ENCODE results near the gene KMO.

DNA sequence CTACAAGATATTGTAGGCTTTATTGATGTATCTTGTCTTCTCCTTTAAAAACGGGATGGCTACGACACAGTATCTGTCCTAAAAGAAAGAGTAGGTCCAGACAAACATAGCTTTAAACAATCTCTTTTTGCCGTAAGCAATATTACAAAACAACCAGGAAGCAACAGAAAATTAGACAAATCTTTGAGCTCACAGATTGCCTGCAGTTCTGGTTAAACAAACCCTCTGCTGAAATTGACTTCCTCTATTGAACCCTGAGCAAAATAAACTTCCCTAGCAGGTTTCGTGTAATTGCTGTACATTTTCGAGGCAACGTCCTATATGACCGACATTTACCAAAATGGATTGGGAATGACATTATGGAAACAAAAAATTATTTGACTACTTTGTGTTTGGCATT is 57.3 kb downstream of the KMO start:
- TF ChIP-seq NCOR1 (IDR thresholded peaks at IDR 0.05; ENCODE audit: borderline replicate concordance, low read length) (no peak), ZNF556 (CRISPR knock-in tag; IDR thresholded peaks at IDR 0.05; ENCODE audit: borderline replicate concordance) (no peak), ZNF432 (CRISPR knock-in tag; IDR thresholded peaks at IDR 0.05; ENCODE audit: borderline replicate concordance) (no peak), KLF6 (CRISPR knock-in tag; IDR thresholded peaks at IDR 0.05) (no peak), BORCS8-MEF2B (CRISPR knock-in tag; IDR thresholded peaks at IDR 0.05) (no peak), KDM1A (CRISPR knock-in tag; IDR thresholded peaks at IDR 0.05) (no peak), POLR2A (IDR thresholded peaks at IDR 0.05; ENCODE audit: insufficient read depth in 1 of 2, low read depth in 2 of 2, low read length in 2 of 2) (no peak), JUN (CRISPR knock-in tag; IDR thresholded peaks at IDR 0.05) (no peak), ZNF572 (CRISPR knock-in tag; IDR thresholded peaks at IDR 0.05) (no peak), SRSF4 (IDR thresholded peaks at IDR 0.05; ENCODE audit: low read depth, low read length, poor library complexity, severe bottlenecking) (no peak), PAX8 (CRISPR knock-in tag; IDR thresholded peaks at IDR 0.05; ENCODE audit: borderline replicate concordance) (no peak)
- TF ChIP-seq, protein P1, sequence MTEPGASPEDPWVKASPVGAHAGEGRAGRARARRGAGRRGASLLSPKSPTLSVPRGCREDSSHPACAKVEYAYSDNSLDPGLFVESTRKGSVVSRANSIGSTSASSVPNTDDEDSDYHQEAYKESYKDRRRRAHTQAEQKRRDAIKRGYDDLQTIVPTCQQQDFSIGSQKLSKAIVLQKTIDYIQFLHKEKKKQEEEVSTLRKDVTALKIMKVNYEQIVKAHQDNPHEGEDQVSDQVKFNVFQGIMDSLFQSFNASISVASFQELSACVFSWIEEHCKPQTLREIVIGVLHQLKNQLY (CRISPR knock-in tag; IDR thresholded peaks at IDR 0.05): no peak
- TF ChIP-seq, protein P2, sequence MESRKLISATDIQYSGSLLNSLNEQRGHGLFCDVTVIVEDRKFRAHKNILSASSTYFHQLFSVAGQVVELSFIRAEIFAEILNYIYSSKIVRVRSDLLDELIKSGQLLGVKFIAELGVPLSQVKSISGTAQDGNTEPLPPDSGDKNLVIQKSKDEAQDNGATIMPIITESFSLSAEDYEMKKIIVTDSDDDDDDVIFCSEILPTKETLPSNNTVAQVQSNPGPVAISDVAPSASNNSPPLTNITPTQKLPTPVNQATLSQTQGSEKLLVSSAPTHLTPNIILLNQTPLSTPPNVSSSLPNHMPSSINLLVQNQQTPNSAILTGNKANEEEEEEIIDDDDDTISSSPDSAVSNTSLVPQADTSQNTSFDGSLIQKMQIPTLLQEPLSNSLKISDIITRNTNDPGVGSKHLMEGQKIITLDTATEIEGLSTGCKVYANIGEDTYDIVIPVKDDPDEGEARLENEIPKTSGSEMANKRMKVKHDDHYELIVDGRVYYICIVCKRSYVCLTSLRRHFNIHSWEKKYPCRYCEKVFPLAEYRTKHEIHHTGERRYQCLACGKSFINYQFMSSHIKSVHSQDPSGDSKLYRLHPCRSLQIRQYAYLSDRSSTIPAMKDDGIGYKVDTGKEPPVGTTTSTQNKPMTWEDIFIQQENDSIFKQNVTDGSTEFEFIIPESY (CRISPR knock-in tag; IDR thresholded peaks at IDR 0.05): no peak
- TF ChIP-seq, protein P3, sequence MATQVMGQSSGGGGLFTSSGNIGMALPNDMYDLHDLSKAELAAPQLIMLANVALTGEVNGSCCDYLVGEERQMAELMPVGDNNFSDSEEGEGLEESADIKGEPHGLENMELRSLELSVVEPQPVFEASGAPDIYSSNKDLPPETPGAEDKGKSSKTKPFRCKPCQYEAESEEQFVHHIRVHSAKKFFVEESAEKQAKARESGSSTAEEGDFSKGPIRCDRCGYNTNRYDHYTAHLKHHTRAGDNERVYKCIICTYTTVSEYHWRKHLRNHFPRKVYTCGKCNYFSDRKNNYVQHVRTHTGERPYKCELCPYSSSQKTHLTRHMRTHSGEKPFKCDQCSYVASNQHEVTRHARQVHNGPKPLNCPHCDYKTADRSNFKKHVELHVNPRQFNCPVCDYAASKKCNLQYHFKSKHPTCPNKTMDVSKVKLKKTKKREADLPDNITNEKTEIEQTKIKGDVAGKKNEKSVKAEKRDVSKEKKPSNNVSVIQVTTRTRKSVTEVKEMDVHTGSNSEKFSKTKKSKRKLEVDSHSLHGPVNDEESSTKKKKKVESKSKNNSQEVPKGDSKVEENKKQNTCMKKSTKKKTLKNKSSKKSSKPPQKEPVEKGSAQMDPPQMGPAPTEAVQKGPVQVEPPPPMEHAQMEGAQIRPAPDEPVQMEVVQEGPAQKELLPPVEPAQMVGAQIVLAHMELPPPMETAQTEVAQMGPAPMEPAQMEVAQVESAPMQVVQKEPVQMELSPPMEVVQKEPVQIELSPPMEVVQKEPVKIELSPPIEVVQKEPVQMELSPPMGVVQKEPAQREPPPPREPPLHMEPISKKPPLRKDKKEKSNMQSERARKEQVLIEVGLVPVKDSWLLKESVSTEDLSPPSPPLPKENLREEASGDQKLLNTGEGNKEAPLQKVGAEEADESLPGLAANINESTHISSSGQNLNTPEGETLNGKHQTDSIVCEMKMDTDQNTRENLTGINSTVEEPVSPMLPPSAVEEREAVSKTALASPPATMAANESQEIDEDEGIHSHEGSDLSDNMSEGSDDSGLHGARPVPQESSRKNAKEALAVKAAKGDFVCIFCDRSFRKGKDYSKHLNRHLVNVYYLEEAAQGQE (IDR thresholded peaks at IDR 0.05; ENCODE audit: borderline replicate concordance in 1 of 2, low read depth in 1 of 2, low read length in 2 of 2): no peak

Data from HepG2 (cell line).